ENCODE results near the gene SEMA3G.

GRCh38 chr3:52452126-52452525, 7.2 kb upstream of the SEMA3G start:
- TF ChIP-seq CTCF (IDR thresholded peaks at IDR 0.05), result no peak
- TF ChIP-seq EP300 (IDR thresholded peaks at IDR 0.05), result no peak

All from gastroesophageal sphincter (tissue), 3 donors.